HG03066 (cell line): ENCODE measurements around the gene MED7.
A peak's percentile ranks its signal among the peaks of the same experiment; 100 is the strongest.
"Not testable (repeated sequence)": the region's sequence is repeated elsewhere in the genome, so short reads cannot be mapped to it uniquely, and the experiment has no call there.

Experiments
- ATAC-seq: cut with Tn5 transposase; IDR thresholded peaks from one replicate; pipeline ENCODE4 v1.9.1; 2021; ENCODE audit warnings: low read depth; ENCODE audit not compliant: unreplicated experiment

Gene MED7

DNA sequence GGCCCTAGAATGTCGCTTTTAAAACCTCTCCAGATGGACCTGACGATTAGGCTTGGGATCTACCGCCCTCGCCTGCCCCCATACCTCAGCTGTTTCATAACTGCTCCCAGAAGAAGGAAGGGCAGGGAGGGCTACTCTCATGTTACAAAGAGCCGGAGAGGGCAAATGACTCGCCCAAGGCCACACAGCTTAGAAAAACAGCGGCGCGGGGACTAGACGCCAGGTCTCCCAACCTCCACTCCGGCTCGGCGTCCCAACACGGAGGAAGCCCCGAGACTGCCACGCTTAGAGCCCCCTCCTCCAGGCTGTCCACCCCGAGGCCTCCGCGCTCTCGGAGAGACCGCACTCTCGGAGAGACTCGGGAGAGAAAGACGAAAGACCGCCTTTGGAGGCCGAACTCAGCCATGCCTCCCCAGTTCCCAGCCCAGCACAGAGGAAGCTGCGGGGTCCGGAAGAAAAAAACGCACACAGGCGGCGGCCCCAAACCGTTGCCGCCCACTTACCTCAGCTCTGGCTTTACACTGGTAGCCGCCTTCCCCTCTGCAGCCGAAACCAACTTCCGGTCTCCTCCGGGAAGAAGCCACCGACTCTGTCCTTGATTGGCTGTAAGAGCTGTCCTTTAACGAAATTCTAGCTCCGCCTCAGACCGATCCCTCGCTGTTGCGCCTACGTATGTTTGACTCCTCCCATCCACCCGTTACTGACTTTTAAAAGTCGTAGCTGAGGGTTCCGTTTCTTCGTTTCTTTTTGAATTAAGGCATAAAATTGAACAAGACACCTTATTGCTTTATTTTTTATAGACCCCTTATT is at the start of gene MED7:
TSS of gene MED7 (minus strand) at position 549 of the 810 bp plus-strand sequence. CDS start 3,434 bp downstream, outside the sequence.
- ATAC-seq = peak; percentile 100

GRCh38 chr5:157189223-157189622 is 46.6 kb upstream of the MED7 start:
- peak; percentile 82 for ATAC-seq

DNA sequence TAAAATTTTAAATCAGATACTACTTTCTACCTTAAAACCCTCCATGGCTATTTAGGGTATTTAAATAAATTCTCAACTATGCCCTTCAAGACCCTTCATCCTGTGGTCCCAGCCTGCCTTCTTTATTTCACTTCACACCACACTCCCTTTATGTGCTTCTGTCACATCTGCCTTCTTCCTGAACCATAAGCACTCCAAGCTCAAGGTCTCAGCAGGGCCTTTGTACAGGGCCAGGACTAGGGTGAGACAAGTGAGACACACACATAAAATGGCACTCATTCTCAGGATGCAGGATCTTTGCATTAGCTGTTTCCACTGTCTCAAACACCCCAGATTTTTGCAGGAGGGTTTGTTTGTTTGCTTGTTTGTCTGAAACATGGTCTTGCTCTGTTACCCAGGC is 45.6 kb upstream of the MED7 start:
- ATAC-seq = no peak

DNA sequence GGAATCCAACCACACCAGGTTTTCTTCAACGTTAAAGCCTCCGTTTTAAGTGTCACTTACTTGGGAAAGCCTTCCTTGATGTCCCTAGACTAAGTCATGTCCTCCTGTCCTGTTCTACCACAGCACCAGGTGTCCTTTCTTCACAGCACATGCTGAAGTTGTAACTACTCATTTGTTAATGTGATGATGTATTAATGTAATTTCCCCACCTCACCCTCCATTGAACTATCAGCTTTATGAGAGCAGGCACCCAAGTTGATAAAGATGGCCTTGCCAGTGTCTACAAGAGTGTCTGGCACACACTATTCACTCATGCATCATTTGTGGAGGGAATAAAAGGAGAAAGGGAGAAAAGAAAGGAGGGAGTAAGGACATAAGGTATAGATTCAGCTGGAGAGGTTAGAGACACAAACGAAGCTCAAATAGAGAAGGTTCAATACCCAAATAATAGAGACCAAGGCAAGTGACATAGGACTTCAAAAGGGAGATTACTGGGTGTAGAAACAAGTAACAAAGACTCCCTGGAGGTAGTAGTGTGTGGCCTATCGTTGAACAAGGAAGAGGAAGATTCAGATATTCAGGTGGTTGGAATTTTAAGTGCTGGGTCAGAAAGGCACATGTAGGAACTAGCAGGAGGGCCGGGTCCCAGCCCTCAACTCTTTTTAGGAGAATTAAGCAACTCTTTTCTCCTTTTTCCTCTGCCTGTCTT is 44.5 kb upstream of the MED7 start:
- no peak for ATAC-seq

DNA sequence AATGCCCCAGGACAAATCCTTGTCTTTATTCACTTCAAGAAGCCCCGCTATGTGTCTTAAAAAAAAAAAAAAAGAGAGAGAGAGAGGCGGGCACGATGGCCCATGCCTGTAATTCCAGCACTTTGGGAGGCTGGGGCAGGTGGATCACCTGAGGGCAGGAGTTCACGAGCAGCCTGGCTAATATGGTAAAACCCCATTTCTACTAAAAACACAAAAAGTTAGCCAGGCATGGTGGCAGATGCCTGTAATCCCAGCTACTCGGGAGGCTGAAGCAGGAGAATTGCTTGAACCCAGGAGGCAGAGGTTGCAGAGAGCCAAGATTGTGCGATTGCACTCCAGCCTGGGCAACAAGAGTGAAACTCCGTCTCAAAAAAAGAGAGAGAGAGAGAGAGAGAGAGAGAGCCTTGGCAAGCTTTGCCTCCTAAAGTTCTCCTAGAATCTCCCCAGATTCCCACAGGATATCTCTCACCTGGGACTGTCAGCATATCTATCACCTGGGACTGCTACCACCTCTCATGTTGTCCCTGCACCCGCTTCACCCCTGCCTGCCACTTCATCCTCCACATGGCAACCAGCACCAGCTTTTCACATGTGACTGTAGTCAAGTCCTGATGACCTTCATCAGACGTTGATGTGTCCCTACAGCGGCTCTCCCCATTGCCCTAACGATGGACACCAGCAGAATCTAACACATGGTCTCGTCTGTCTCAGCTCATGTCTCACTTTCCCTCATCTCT is 43.8 kb upstream of the MED7 start:
- ATAC-seq = no peak

- not testable (repeated sequence) for ATAC-seq
These were observed 42.5 kb upstream of the MED7 start for GRCh38 chr5:157185122-157185521.

- ATAC-seq = no peak
These were observed 41.5 kb upstream of the MED7 start for GRCh38 chr5:157184117-157184670.

DNA sequence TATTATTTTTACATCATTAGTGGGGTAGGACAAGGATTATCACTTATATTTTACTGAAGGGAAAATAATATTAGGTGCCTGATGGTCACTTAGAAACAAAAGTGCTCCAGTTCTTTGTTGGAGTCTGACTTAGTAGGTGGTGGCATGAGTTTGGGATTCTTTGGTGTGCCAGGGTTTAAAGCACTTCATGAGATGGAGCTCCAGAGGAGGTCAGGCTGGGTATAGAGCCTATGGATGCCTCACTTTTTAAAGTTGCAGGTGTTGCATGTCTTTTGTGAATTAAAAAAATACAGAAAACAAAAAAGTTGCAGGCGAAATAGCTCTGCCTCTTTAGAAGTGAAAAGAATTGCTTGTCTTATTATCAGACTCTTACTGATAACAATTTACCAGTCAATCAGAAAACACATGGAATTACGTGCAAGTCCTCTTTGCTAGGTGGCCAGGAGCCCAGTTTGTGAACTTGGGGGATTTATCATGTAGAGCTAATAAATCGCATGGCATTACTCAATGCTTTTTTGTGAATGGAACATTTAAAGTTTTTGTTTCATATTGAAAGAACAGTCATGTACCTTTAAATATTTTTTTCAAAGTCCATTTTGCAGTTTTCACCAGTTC is 39.6 kb upstream of the MED7 start:
- ATAC-seq = no peak

- ATAC-seq = no peak
These were observed 38.0 kb upstream of the MED7 start, which contains the start of gene ITK for GRCh38 chr5:157180374-157181264. ITK (plus strand) TSS chr5:157180840; CDS start chr5:157180978, 138 bp downstream.

GRCh38 chr5:157178966-157179365 is 36.3 kb upstream of the MED7 start:
- no peak for ATAC-seq

GRCh38 chr5:157177953-157178352 is 35.3 kb upstream of the MED7 start:
- ATAC-seq = no peak

DNA sequence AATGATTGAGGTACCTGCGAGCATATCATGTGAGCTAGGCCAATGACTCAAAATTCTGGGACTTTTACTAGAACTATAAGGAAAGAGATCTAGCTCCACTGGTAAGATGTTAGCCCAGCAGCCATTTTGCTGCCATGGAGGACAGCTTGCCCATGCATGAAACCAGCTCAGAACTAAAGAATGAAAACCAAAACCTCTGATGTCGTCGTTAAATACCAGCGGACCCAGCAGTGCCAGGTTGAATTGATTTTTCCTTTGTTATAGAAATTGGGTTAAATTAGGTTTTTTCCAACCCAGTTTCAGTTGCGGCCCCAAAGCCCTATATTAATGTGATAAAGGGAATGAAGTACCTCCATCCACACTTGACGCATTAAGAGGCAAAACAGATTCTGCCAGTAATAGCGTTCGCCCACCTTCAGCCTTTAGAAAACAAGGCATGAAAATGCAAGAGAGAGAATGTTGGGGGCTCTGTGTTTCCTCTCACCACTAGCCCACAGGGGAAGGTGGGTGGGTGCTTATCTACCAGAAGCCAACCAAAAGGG is 32.5 kb upstream of the MED7 start:
- no peak for ATAC-seq

DNA sequence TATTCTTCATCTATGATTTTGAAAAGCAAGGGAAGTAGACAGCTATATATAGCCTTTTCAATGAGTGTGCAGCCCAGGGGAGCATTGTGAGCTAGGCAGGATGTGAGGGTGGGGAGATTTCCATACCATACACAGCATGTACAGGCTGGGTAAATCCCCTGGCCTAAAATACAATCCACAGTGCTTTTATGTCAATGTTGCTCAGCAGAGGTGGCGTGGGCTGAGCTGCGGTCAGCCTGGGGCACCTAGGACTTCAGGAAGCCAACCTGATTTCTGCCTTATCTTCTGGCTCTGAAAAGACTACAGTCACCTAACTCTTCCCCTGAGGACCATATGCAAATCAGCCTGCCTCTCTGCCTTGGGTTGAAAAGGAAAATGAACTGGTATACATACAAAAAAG is 29.7 kb upstream of the MED7 start:
- ATAC-seq = peak; percentile 97

GRCh38 chr5:157168286-157168685 is 25.6 kb upstream of the MED7 start:
- no peak for ATAC-seq

- no peak for ATAC-seq
These were observed 24.6 kb upstream of the MED7 start for GRCh38 chr5:157167214-157167621.

DNA sequence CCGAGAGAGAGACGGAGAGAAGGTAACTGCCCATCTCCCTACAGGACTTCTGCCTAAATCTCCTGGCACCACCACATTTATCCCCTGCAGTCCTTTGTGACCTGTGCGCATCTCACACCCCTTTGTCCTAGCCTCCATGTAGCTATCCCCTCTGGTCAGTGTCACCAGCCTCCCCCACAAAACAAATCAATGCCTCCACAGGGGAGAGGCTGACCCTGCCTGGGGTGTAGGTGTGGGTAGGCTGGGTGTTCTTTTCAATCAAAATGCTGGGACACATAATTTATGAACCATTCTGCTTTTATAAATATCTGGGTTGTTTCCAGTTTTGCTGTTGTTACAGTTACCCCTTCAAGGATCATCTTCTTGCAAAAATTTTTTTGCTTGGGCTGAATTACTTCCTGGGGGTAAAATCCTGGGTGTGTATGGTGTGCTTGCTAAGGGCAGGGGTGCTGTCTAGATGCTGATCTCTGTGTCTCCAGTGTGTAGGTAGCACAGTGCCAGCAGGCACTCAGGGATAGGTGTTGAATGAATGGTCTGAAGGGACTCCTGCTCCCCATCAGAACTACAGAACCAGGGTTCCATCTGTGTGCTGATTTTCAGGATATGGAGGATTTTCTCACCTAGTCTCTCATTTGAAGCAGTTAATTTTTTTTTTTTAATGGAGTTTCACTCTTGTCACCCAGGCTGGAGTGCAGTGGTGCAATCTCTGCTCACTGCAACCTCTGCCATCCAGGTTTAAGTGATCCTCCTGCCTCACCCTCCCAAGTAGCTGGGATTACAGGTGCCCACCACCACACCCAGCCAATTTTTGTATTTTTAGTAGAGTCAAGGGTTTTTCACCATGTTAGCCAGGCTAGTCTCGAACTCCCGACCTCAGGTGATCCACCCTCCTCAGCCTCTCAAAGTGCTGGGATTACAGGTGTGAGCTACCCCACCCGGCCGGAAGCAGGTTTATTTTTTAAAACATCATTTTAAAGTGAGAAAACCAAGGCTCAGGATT is 23.8 kb upstream of the MED7 start, which contains the start of gene GARIN3:
TSS of gene GARIN3 (minus strand) at position 51 of the 1,000 bp plus-strand sequence. CDS start 96 bp downstream, outside the sequence.
- ATAC-seq = no peak

DNA sequence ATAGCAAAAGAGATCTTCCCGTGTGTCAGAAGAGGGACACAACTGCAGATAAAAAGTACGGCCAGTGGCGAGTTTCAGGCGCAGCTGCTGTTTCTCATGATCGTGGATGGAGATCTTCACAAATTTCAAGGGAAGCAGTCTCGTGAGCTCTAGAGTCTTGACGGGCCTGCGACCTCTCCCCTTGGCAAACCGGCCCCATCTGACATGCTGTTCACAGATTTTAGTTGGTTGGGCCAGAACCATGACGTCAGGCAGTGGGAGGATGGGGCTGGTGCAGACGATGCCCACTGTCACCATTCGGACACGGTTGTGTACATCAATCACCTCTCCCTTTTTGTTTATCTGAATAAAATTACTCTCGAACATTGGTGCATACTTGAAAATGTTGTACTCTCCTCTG is 23.0 kb upstream of the MED7 start:
- ATAC-seq = no peak

DNA sequence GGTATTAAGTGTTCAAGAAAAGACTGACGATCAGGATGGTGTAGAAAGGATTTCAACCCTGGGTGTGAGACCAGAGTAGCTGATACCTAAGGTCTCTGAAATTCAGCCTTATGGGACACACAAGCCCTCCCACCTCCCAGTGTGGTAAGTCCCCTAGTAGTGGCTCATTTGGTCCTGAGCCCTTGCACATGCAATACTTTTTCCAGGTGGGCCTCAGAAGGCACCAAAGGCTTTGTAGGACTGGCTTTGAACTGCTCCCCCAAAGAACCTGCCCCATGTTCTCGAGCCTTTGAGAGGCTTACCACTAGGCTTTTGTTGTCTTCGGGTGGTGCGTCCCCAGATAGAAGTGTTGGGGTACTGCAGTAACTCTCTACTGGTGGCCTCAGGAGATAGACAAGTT is 22.6 kb upstream of the MED7 start:
- ATAC-seq = no peak
